Stimulated activated CD8-positive, alpha-beta memory T cell treated with anti-CD3 and anti-CD28 coated beads, Interleukin-15, amount 100 ng/mL, for 1 hour (primary cell): ENCODE results near the gene RHBDD3.
"Not testable (repeated sequence)": the region's sequence is repeated elsewhere in the genome, so short reads cannot be mapped to it uniquely, and the experiment has no call there.

Experiments used
- DNase-seq: peaks from one replicate; pipeline ENCODE4 v3.0.0-alpha.2; 2020; ENCODE audit warnings: low read depth

RHBDD3 gene

GRCh38 chr22:29247891-29248290 is 19.9 kb downstream of the RHBDD3 start:
- not testable (repeated sequence) for DNase-seq

GRCh38 chr22:29245626-29246385 is 22.0 kb downstream of the RHBDD3 start:
- DNase-seq: peak; percentile 54

- no peak for DNase-seq
Observed at GRCh38 chr22:29244785-29245625, 22.8 kb downstream of the RHBDD3 start.

GRCh38 chr22:29243874-29244446 is 23.8 kb downstream of the RHBDD3 start:
- no peak for DNase-seq

GRCh38 chr22:29240481-29240880 is 27.3 kb downstream of the RHBDD3 start:
- DNase-seq: not testable (repeated sequence)

GRCh38 chr22:29233277-29233877 is 34.4 kb downstream of the RHBDD3 start:
- DNase-seq: no peak

- DNase-seq: no peak
Observed at GRCh38 chr22:29231971-29232959, 35.5 kb downstream of the RHBDD3 start.

- DNase-seq: no peak
Observed at GRCh38 chr22:29230972-29231875, 36.6 kb downstream of the RHBDD3 start.

GRCh38 chr22:29226351-29226981 is 41.3 kb downstream of the RHBDD3 start:
- DNase-seq: no peak

GRCh38 chr22:29225422-29226090 is 42.2 kb downstream of the RHBDD3 start:
- no peak for DNase-seq

- DNase-seq: no peak
Observed at GRCh38 chr22:29224859-29225410, 42.8 kb downstream of the RHBDD3 start.

- no peak for DNase-seq
Observed at GRCh38 chr22:29224121-29224858, 43.5 kb downstream of the RHBDD3 start.

GRCh38 chr22:29219881-29220670 is 47.7 kb downstream of the RHBDD3 start:
- no peak for DNase-seq

- not testable (repeated sequence) for DNase-seq
Observed at GRCh38 chr22:29219409-29219782, 48.4 kb downstream of the RHBDD3 start.

- no peak for DNase-seq
Observed at GRCh38 chr22:29218758-29219408, 48.9 kb downstream of the RHBDD3 start.
